ENCODE results near the gene RERE. TPM values are rescaled to one million over a fixed set of nuclear protein-coding genes. Genes with fewer than 3 reads are reported as not detected.

Gene RERE
- total RNA-seq, 6 experiments from 2014 or later = 36.5 to 41.6 (median 37.5) TPM

DNA sequence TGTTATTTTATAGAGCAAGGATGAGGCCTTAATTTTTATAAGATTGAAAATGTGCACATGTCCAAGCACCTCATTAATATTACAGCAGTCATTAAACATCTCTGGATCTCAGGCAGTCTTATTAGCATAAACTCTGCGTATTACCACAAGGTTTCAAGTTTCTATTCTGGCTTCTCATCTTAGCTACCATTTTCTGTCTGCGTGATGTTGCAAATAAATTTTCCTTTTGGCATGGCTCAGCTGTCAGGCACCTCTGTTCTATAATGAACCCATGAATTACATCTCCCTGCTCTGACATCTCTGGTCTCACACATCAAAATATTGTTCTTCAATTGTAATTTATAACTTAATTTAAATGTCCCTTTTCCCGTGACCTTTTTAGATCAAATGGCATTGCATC is 343.1 kb downstream of the RERE start:
- no peak for DNase-seq
- no peak overlapping the region for H3K4me3 Mint-ChIP-seq
- no peaks in the 10 kb centered on the region for H3K9me3 Mint-ChIP-seq
- H3K4me1 Mint-ChIP-seq (ENCODE audit: low read depth) = peaks cover 28% of the 10 kb centered on the region
- no peaks in the 10 kb centered on the region; the same call in 1 of the 2 replicates for H3K36me3 Mint-ChIP-seq (ENCODE audit: low read depth)
- TF ChIP-seq, protein P1, sequence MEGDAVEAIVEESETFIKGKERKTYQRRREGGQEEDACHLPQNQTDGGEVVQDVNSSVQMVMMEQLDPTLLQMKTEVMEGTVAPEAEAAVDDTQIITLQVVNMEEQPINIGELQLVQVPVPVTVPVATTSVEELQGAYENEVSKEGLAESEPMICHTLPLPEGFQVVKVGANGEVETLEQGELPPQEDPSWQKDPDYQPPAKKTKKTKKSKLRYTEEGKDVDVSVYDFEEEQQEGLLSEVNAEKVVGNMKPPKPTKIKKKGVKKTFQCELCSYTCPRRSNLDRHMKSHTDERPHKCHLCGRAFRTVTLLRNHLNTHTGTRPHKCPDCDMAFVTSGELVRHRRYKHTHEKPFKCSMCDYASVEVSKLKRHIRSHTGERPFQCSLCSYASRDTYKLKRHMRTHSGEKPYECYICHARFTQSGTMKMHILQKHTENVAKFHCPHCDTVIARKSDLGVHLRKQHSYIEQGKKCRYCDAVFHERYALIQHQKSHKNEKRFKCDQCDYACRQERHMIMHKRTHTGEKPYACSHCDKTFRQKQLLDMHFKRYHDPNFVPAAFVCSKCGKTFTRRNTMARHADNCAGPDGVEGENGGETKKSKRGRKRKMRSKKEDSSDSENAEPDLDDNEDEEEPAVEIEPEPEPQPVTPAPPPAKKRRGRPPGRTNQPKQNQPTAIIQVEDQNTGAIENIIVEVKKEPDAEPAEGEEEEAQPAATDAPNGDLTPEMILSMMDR (IDR thresholded peaks at IDR 0.05) = no peak
- H3K27me3 Mint-ChIP-seq (ENCODE audit: insufficient read depth) = no peaks in the 10 kb centered on the region; the same call in 1 of the 2 replicates
- no peak overlapping the region for H3K27ac Mint-ChIP-seq

DNA sequence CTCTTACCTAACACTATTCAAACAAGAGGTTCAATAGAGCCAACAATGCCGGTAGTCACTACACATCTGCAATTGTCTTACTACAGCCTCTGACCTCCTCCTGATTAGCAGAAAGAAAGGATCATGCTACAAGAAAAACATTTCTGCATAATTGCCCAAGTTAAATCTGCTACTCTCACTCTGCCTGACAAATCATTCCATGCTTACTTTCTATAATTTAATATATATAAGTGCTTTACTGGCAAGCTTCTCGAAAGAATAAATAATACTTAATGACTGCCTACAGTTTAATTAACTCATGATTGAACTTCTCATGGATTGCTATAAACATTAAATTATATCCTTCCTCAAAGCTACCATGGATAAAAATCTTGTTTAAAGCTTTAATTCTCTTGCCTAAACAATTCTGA is 343.5 kb downstream of the RERE start:
- TF ChIP-seq, protein P1 (IDR thresholded peaks at IDR 0.05) = no peak
- Mint-ChIP-seq H3K27ac (no peak overlapping the region), H3K36me3 (ENCODE audit: low read depth) (no peaks in the 10 kb centered on the region; the same call in 1 of the 2 replicates), H3K27me3 (ENCODE audit: insufficient read depth) (no peaks in the 10 kb centered on the region; the same call in 1 of the 2 replicates), H3K9me3 (no peaks in the 10 kb centered on the region), H3K4me3 (no peak overlapping the region), H3K4me1 (ENCODE audit: low read depth) (peaks cover 28% of the 10 kb centered on the region)
- no peak for DNase-seq

DNA sequence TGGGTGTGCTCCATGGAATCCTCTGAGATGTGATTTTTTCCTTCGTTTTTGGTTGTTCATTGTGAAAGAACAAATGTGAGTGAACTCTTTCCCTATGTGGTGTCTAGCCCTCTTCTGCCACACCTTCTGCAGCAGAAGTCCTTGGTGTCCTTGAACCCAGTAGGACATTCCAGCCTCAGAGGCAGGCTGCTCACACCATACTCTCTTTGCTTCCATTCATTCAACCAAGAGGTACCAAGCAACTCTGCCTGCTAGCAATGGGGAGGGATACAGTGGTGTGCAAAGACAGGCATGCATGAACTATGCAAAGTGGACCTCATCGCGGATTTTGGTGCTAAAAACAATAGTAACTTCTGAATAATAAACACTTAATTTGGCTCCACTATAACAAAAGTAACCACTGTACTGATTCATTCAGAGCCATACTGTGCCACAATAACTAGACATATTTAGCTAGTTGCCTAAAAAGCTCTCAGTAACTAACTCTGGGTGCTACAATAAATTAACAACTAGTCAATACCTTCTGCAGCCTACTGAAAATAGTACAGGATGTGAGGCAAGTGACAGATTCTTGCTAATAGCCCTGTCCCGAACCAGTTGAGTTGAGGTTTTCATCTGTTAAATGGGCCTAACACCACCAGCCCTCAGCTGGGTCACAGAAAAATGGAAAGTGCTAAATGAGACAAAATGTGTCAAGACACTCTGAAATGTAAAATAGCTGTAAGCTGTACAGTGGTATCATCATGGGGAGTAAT is 344.1 kb downstream of the RERE start:
- H3K36me3 Mint-ChIP-seq (ENCODE audit: low read depth) = no peaks in the 10 kb centered on the region; the same call in 1 of the 2 replicates
- DNase-seq = no peak
- TF ChIP-seq, protein P1 (IDR thresholded peaks at IDR 0.05) = no peak
- H3K4me3 Mint-ChIP-seq = no peak overlapping the region
- H3K27me3 Mint-ChIP-seq (ENCODE audit: insufficient read depth) = no peaks in the 10 kb centered on the region; the same call in 1 of the 2 replicates
- H3K9me3 Mint-ChIP-seq = no peaks in the 10 kb centered on the region
- H3K27ac Mint-ChIP-seq = no peak overlapping the region
- H3K4me1 Mint-ChIP-seq (ENCODE audit: low read depth) = peaks cover 24% of the 10 kb centered on the region

DNA sequence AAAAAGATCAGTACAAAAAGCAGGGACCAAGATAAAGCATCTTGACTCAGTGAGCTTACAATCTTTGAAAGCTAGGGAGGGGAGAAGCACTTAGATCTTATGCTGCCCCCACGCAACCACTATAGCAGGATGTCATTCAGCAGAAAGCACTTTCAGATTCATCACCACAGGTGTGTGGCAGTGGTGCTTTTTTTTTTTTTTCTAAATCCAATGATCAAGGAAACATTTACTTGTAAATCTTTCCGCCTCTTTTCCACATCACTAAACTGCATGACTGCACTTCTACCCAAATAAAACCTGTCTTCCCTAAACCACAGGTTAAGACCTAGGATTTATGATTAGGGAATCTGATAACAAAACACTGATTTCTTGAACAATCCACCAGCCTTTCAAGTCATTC is 344.8 kb downstream of the RERE start:
- Mint-ChIP-seq H3K9me3 (no peaks in the 10 kb centered on the region), H3K27ac (no peak overlapping the region), H3K36me3 (ENCODE audit: low read depth) (no peaks in the 10 kb centered on the region), H3K4me1 (ENCODE audit: low read depth) (peaks cover 18% of the 10 kb centered on the region), H3K4me3 (no peak overlapping the region), H3K27me3 (ENCODE audit: insufficient read depth) (no peaks in the 10 kb centered on the region; the same call in 1 of the 2 replicates)
- DNase-seq = no peak
- TF ChIP-seq, protein P1 (IDR thresholded peaks at IDR 0.05) = no peak

DNA sequence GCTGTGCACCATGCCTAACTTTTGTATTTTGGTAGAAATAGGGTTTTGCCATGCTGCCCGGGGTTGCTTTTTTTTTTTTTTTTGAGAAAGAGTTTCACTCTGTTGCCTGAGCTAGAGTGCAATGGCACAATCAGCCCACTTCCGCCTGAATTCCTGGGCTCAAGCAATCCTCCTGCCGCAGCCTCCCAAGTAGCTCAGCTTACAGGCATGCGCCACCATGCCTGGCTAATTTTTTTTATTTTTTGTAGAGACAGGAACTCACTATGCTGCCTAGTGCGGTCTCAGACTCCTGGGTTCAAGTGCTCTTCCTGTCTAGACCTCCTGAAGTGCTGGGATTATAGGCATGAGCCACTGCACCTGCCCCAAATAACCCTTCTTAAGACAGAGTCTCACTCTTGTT is 346.0 kb downstream of the RERE start:
- DNase-seq = no peak
- Mint-ChIP-seq H3K27ac (no peak overlapping the region), H3K4me1 (ENCODE audit: low read depth) (peaks cover 14% of the 10 kb centered on the region), H3K9me3 (no peaks in the 10 kb centered on the region), H3K27me3 (ENCODE audit: insufficient read depth) (no peaks in the 10 kb centered on the region; the same call in 1 of the 2 replicates), H3K4me3 (no peak overlapping the region), H3K36me3 (ENCODE audit: low read depth) (no peaks in the 10 kb centered on the region)
- TF ChIP-seq, protein P1 (IDR thresholded peaks at IDR 0.05) = no peak

Measured in HFFc6 (cell line).